NCI-H128 (cell line): Measurements from ENCODE around the gene CCDC24.

Experiments used
- DNase-seq: peaks from one replicate; lab custom pipeline; 2025; ENCODE audit not compliant: unreplicated experiment; lab: John Stamatoyannopoulos, UW

Gene CCDC24

GRCh38 chr1:44024031-44024902, 32.9 kb downstream of the CCDC24 start:
- no peak for DNase-seq

DNA sequence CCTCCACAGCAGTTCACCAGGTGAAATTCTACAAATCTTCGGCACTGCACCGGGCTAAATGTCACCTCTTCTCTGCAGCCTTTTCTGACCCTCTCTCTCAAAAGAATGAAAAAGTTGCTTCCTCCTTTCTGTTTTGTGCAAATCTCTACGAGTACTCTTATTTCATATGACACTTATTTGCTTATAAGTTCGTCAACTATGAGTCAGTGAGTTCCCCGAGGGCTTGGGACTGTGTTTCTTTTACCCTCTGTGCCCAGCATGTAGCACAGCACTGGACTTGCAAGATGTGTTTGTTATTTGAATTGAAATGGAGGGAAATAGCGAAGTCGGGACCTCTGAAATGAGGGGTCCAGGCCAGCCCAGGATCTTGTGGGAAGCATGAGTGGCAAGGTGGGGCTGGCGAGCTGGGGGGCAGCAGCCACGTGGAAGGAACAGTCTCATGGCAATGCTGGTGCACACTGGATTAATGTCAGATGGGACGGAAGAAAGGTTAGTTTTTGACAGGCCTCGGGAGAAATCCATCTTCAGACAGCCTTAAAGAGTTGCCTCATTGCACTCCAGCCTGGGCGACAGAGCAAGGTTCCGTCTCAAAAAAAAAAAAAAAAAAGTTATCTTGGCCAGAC, 33.6 kb downstream of the CCDC24 start:
- DNase-seq: no peak

DNA sequence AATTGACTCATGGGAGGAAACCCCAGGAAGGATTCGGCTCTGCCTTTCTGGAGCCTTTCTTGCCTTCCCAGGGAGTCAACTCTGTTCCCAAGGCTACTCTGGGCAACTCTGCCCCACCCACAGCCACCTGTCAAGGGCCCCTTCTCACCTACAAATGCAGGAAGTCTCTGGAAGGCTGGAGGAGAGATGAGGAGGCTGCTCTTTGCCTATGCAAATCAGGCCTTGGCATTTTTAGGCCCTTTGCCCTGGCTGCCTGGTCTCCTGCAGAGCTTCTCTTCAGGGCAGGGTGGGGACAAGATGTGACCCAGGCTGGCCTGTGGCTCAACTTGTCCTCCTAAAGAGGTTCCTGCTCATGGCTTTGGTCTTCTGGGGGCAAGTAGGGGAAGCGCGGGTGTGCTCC, 34.4 kb downstream of the CCDC24 start:
- DNase-seq: no peak

- no peak for DNase-seq
These were observed 35.9 kb downstream of the CCDC24 start for GRCh38 chr1:44027320-44027719.

- DNase-seq: no peak
These were observed 38.0 kb downstream of the CCDC24 start for GRCh38 chr1:44029260-44029910.

GRCh38 chr1:44029911-44030604, 38.7 kb downstream of the CCDC24 start:
- DNase-seq: peak; percentile 79

- no peak for DNase-seq
These were observed 39.3 kb downstream of the CCDC24 start for GRCh38 chr1:44030605-44031251.

- DNase-seq: no peak
These were observed 40.1 kb downstream of the CCDC24 start, which contains the start of gene SLC6A9 for GRCh38 chr1:44031252-44032169. TSS of gene SLC6A9 (minus strand) at chr1:44031462. CDS start at chr1:44024277, 7,185 bp downstream.

- no peak for DNase-seq
These were observed 40.9 kb downstream of the CCDC24 start for GRCh38 chr1:44032170-44032790.

- DNase-seq: no peak
These were observed 41.7 kb downstream of the CCDC24 start for GRCh38 chr1:44033041-44033575.

DNA sequence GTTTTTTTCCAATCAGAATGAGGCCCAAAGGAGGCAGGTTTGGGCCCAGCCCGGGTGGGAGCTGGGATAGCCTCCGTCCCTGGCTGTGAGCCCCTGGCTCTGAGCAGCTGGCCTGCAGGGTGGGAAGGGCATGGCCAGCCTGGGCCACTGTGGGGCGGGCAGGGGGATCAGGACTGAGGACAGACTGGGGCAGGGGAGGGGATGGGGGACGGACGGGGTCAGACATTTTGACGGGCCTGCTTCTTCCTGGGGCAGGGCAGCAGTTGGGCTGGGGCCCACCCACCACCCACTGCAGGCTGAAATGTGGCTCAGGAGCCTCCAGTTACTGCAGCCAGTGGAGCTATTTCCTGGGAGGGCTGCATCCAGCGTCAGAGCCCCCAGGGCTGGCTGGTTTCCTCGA, 42.4 kb downstream of the CCDC24 start:
- DNase-seq: no peak

- no peak for DNase-seq
These were observed 43.0 kb downstream of the CCDC24 start for GRCh38 chr1:44034423-44034822.

- no peak for DNase-seq
These were observed 43.7 kb downstream of the CCDC24 start for GRCh38 chr1:44034976-44035716.

DNA sequence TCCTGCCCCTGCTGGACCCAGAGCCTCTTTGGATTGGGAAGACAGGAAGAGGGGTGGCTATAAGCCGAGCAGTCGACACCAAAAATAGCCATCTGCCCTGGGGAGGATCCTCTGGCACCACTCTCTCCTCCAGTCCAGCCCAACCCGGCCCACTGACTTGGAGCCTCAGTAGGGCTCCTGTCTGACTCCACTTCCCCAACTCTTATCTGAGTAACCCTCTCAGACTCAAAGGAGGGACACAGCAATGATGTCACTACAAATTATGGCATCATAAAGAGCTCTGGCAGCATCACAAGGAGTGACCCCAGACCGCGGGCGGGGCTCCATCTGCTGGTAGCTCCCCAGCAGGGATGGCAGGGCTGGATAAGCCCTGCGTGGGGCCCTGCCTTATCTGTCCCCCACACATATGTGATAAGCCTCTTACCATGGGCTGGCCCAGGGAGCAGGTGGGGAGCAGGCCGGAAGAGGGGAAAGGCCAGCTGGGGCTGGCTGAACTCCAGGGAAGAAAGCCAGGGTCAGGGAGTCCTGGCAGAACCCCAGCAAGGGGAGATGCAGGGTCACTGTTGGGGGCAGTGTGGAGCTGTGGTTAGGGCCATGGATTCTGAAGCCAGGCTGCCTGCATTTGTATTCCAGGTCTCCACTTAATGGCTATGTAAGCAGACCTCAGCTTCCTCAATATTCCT, 44.5 kb downstream of the CCDC24 start:
- DNase-seq: no peak

DNA sequence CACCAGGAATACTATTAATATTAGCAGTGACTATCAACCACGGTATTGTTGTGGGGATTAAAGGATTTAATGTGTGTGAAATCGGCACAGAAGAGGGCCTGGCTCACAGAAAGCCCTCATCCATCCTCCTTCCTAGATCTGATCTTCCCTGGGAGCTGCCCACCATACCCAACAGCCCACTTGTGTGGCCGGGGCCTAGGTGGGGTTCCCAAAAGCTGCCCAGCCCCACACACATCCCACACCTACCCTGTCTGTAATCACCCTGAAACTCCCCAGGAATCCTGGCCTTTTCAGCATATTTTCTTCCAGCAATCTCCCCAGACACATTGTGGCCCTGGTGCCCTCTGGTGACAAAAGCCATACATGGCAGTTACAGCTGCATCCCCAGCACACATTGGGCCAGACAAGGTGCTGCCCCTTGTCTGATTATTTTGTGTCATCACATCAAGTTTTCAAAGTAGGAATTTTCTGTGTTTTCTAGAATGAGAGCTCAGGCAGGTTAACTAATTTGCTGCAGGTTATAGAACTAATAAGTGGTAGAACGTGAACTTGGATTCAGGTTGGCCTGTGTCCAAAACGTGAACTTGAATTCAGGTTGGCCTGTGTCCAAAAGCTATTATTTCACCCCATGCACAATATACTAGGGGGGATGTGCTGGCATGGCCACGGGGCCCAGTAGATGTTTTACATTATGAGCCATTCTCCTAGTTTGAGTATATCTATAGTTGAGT, 45.2 kb downstream of the CCDC24 start:
- DNase-seq: peak; percentile 75

- DNase-seq: no peak
These were observed 45.8 kb downstream of the CCDC24 start for GRCh38 chr1:44037154-44037553.
